HEK293T (cell line): ENCODE data around the gene FERMT1.

Experiments used
- ARNT ChIP-seq: fragments of 450-650 bp; IDR thresholded peaks from 2 replicates; pipeline ENCODE4 v1.6.1; 2017; ENCODE audit warnings: mild to moderate bottlenecking
- BHLHE40 ChIP-seq: fragments of 450-650 bp; IDR thresholded peaks from 2 replicates; pipeline ENCODE4 v1.6.1; 2016; ENCODE audit warnings: mild to moderate bottlenecking, moderate library complexity, borderline replicate concordance
- ELF4 ChIP-seq: fragments of 450-650 bp; IDR thresholded peaks from 2 replicates; pipeline ENCODE4 v1.6.1; 2017; ENCODE audit warnings: antibody characterized with exemption
- FOXA1 ChIP-seq: fragments of 450-650 bp; IDR thresholded peaks from 2 replicates; pipeline ENCODE4 v1.6.1; 2016; ENCODE audit warnings: mild to moderate bottlenecking
- FOXM1 ChIP-seq: fragments of 450-650 bp; IDR thresholded peaks from 2 replicates; pipeline ENCODE4 v1.6.1; 2017; ENCODE audit warnings: mild to moderate bottlenecking, borderline replicate concordance
- HDGF ChIP-seq: fragments of 450-650 bp; IDR thresholded peaks from 2 replicates; pipeline ENCODE4 v1.6.1; 2017; ENCODE audit warnings: antibody characterized with exemption, borderline replicate concordance
- L3MBTL2 ChIP-seq: fragments of 450-650 bp; conservative IDR thresholded peaks from 2 replicates; pipeline ENCODE4 v1.6.1; 2016; ENCODE audit warnings: mild to moderate bottlenecking
- LEF1 ChIP-seq: fragments of 450-650 bp; IDR thresholded peaks from 2 replicates; pipeline ENCODE4 v1.6.1; 2017; ENCODE audit warnings: mild to moderate bottlenecking, borderline replicate concordance
- NFRKB ChIP-seq: fragments of 450-650 bp; IDR thresholded peaks from 2 replicates; pipeline ENCODE4 v1.6.1; 2016; ENCODE audit warnings: mild to moderate bottlenecking, moderate library complexity
- SP1 ChIP-seq: fragments of 450-650 bp; IDR thresholded peaks from 2 replicates; pipeline ENCODE4 v1.6.1; 2017
- SUZ12 ChIP-seq: fragments of 450-650 bp; IDR thresholded peaks from 2 replicates; pipeline ENCODE4 v1.6.1; 2016; ENCODE audit warnings: mild to moderate bottlenecking
- TARDBP ChIP-seq: fragments of 450-650 bp; IDR thresholded peaks from 2 replicates; pipeline ENCODE4 v1.6.1; 2016
- TF ChIP-seq, protein P1 (sequence below): fragments of 450-650 bp; IDR thresholded peaks from 2 replicates; pipeline ENCODE4 v1.6.1; 2016

DNA sequence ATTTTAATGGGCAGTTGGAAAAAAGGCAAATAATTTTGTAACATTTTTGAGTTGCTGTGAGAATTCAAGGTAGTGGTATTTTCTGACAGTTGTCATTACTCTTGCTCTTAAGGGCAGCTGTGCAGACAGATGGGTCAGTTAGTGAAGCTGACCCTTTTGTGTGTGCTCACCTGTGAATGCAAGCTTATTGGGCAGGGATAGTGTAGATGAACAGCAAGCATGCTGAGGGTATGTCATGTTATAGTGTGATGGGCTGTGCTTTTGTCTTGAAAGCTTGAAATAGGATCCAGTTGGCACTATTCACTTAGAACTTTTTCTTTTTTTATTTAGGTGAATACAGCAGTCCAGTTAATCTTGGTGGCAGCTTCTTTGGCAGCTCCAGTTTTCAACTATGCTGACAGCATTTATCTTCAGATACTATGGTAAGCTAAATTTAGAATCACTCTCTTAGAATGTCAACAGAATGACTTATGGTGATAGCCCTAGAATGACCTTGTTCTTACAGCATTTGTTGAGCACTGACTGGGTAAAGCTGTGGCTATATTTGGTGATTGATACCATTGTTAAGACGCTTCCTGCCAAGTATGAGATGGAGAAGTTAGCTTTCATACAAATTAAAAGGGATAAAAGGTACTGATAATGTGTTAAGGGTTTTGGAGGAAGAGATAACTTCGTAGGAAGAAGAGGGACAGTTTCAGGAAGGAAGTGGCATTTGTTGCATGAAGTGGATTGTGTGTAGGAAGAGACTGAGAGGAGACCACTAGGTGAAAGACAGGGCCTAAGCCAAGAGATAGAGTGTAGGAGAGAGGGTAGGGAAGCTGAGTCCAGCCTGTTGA is 88.5 kb downstream of the FERMT1 start:
- TF ChIP-seq BHLHE40 (no peak), HDGF (no peak), SP1 (no peak), TARDBP (no peak), LEF1 (no peak), FOXA1 (no peak), NFRKB (no peak), ELF4 (no peak), FOXM1 (no peak), SUZ12 (no peak), ARNT (no peak), L3MBTL2 (no peak)
- TF ChIP-seq, protein P1, sequence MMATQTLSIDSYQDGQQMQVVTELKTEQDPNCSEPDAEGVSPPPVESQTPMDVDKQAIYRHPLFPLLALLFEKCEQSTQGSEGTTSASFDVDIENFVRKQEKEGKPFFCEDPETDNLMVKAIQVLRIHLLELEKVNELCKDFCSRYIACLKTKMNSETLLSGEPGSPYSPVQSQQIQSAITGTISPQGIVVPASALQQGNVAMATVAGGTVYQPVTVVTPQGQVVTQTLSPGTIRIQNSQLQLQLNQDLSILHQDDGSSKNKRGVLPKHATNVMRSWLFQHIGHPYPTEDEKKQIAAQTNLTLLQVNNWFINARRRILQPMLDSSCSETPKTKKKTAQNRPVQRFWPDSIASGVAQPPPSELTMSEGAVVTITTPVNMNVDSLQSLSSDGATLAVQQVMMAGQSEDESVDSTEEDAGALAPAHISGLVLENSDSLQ: no peak
